Pancreas (tissue), 10 donors: Measurements from ENCODE around the gene NOG. TPM values are rescaled to one million over a fixed set of nuclear protein-coding genes. Genes with fewer than 3 reads are reported as not detected.

ENCODE experiments used
- ATAC-seq, 4 donors: fragments of 200-7000 bp; cut with Tn5 transposase; one replicate each; pipeline versions ENCODE4 v1.8.0 to v1.9.1; 2020; ENCODE audit warnings: mild to moderate bottlenecking in 4 of 4, moderate library complexity in 4 of 4
- DNase-seq, 6 donors: peaks; one replicate each; pipeline ENCODE4 v3.0.0-alpha.2; 2020
- FAIRE-seq: peaks from 2 replicates; lab custom pipeline; 2012; peaks lifted over from hg19 to GRCh38; lab: Jason Lieb, UNC
- H3K27ac ChIP-seq, 4 donors: fragments of 200-600 bp; sonication (generic); 1 replicate in 3 of 4; 2 replicates in 1 of 4; pipeline versions ENCODE4 v1.5.0 to v1.8.0; 2020
- H3K27me3 ChIP-seq, 4 donors: fragments of 200-600 bp; one replicate each; pipeline ENCODE4 v1.8.0; 2021
- H3K36me3 ChIP-seq, 3 donors: fragments of 200-600 bp; sonication (generic) in 1 of 3; one replicate each; pipeline versions ENCODE4 v1.5.0 to v1.8.0; 2020 to 2021
- H3K4me1 ChIP-seq, 3 donors: fragments of 200-600 bp; one replicate each; pipeline ENCODE4 v1.8.0; 2021
- H3K4me3 ChIP-seq, 4 donors: fragments of 200-600 bp; sonication (generic) in 2 of 4; one replicate each; pipeline versions ENCODE4 v1.5.0 to v1.8.0; 2020 to 2021
- H3K9me3 ChIP-seq, 4 donors: fragments of 200-600 bp; one replicate each; pipeline ENCODE4 v1.8.0; 2021
- WGBS, 2 donors: extraction: QIAGEN DNeasy Blood & Tissue Kit; methylation state at CpG; one replicate each; pipeline ENCODE4 v1.1.7; 2013; 5-methylcytosine and 5-hydroxymethylcytosine counted together
- intact Hi-C, 3 donors: fragments of 100-400 bp; cut with DNase I; formaldehyde crosslinking; loops; one replicate each; pipeline versions ENCODE4 v1.11.1 to v1.14.2; 2022
- polyA plus RNA-seq, 2 donors: library from polyadenylated mRNA; stranded (reverse); fragments of 200-250 nt; gene quantifications; one replicate each; pipeline ENCODE4 v1.2.3, GENCODE V29; 2013
- total RNA-seq, 6 donors: library from RNA; stranded (reverse); fragmentation: NEBNext Ultra II Directional in 4 of 6; extraction: Animal tissue kit (Norgen Biotek cat#: 25700) in 4 of 6; gene quantifications; one replicate each; pipeline versions ENCODE4 v1.2.1 to v1.2.4, GENCODE V29; 2021 to 2023
- TF ChIP-seq, protein P1 (sequence below), 4 donors: fragments of 200-600 bp; sonication (generic) in 3 of 4; IDR thresholded peaks; one replicate each; pipeline versions ENCODE4 v1.5.0 to v1.8.0; 2021; ENCODE audit warnings: antibody characterized with exemption in 4 of 4
- donor health status: healthy with polysubstance abuse.
- donor health status: DM: no; HTN: no; CAD: no; lungs with moderate emphysema.
- donor health status: DM: no; HTN: no; CAD: no.
- donor health status: control.
- donor health status: control.
- donor health status: Bipolar disorder and iron deficiency.
- donor health status: DM: yes; HTN: yes; CAD: no.
- donor health status: DM: no; HTN: no; CAD: no.
- donor health status: DM: no; HTN: no; CAD: no.
- donor health status: DM: yes; HTN: yes; CAD: no.

The NOG gene
- total and polyA plus RNA-seq, 8 donors = 0.09 to 0.19 (median 0.13) TPM; not detected in 3

DNA sequence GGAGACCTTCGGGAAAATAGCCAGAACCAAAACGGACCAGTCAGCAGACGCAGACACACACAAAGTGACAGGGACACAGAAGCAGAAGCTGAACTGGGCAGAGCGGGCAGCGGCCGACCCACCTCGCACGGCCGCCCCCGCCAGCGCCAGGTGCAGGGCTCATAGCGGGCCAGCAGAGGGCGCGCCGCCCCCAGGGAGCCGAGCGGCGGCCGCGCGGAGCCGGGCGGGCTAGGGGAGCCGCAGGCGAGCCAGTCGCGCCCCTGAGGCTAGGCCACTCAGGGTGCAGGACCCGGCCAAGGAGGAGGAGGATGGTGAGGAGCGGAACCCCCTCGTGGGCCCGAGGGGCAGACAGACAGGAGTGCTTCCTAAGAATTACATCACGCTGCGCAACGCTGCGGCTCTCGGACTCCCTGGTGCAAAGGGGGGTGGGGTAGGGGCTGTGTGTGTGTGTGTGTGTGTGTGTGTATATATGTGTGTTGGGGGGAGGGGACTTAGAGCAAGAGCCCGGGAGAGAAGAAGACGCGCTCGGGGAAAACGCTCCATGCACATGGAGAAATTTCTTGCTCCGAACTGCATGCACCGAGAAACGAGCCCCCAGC, 913 bp upstream of the NOG start:
- Histone ChIP-seq H3K36me3 (no peaks in the 10 kb centered on the region), H3K27me3 (peaks cover 0 to 5% (median 0%) of the 10 kb centered on the region in 4 donors), H3K4me3 (peak overlapping the region; percentile 34 to 65 (median 48)), H3K4me1 (peaks cover 5 to 21% (median 10%) of the 10 kb centered on the region in 3 donors), H3K9me3 (no peaks in the 10 kb centered on the region), H3K27ac (no peak overlapping the region)
- FAIRE-seq (no peak), DNase-seq (peak; percentile 19 to 91 (median 55)), ATAC-seq (peak; percentile 69 to 88 (median 81))
- TF ChIP-seq, protein P1, sequence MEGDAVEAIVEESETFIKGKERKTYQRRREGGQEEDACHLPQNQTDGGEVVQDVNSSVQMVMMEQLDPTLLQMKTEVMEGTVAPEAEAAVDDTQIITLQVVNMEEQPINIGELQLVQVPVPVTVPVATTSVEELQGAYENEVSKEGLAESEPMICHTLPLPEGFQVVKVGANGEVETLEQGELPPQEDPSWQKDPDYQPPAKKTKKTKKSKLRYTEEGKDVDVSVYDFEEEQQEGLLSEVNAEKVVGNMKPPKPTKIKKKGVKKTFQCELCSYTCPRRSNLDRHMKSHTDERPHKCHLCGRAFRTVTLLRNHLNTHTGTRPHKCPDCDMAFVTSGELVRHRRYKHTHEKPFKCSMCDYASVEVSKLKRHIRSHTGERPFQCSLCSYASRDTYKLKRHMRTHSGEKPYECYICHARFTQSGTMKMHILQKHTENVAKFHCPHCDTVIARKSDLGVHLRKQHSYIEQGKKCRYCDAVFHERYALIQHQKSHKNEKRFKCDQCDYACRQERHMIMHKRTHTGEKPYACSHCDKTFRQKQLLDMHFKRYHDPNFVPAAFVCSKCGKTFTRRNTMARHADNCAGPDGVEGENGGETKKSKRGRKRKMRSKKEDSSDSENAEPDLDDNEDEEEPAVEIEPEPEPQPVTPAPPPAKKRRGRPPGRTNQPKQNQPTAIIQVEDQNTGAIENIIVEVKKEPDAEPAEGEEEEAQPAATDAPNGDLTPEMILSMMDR (IDR thresholded peaks at IDR 0.05) = peak; percentile 93 to 97 (median 94)
- 0 to 1% methylated on average over 41 to 44 of the region's 44 CpGs for whole genome bisulfite sequencing, 2 donors
- intact Hi-C loops = loop anchor here in 2 of 3 donors (5.0 kb wide), 2 partner anchors 125 to 185 kb away; no protein-coding TSS in a partner anchor

DNA sequence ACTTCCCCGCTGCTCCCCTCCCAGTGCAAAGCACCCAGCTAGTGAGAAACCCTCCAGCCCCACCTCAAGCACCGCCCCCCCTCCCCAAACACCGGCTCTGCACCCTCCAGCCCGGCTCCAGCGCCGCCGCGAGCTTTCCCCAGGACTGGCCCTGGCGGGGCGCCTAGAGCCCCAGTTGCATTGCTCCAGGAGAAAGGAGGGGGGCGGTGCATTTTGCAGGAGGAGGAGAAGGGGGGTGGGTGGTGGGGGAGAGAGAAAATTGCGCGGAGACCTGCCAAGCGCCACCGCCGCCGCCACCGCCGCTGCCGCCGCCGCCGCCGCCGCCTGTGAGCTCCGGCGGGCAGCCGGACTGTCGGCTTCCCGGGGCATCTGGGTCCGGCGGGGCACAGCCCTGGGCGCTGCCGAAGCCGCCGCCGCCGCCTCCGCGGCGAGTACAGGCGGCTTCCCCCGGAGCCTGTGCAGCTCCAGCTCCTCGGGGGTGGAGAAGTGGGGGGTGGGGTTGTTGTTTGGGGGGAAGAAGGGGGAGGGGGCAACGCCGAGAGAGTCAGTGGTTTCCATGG, 333 bp upstream of the NOG start:
- peaks cover 8 to 25% (median 13%) of the 10 kb centered on the region in 3 donors for H3K4me1 ChIP-seq
- 1% methylated on average over 35 to 45 of the region's 46 CpGs for WGBS, 2 donors
- FAIRE-seq = no peak
- ATAC-seq = peak; percentile 62 to 77 (median 71)
- H3K36me3 ChIP-seq = no peaks in the 10 kb centered on the region
- H3K27ac ChIP-seq = no peak overlapping the region
- no peaks in the 10 kb centered on the region for H3K9me3 ChIP-seq
- H3K27me3 ChIP-seq = peaks cover 0 to 10% (median 0%) of the 10 kb centered on the region in 4 donors
- intact Hi-C loops = loop anchor here in 2 of 3 donors (5.0 kb wide), 2 partner anchors 124 to 184 kb away; no protein-coding TSS in a partner anchor
- DNase-seq = peak; percentile 11 to 73 (median 42)
- TF ChIP-seq, protein P1 (IDR thresholded peaks at IDR 0.05) = no peak
- H3K4me3 ChIP-seq = peak overlapping the region; percentile 34 to 65 (median 48)

DNA sequence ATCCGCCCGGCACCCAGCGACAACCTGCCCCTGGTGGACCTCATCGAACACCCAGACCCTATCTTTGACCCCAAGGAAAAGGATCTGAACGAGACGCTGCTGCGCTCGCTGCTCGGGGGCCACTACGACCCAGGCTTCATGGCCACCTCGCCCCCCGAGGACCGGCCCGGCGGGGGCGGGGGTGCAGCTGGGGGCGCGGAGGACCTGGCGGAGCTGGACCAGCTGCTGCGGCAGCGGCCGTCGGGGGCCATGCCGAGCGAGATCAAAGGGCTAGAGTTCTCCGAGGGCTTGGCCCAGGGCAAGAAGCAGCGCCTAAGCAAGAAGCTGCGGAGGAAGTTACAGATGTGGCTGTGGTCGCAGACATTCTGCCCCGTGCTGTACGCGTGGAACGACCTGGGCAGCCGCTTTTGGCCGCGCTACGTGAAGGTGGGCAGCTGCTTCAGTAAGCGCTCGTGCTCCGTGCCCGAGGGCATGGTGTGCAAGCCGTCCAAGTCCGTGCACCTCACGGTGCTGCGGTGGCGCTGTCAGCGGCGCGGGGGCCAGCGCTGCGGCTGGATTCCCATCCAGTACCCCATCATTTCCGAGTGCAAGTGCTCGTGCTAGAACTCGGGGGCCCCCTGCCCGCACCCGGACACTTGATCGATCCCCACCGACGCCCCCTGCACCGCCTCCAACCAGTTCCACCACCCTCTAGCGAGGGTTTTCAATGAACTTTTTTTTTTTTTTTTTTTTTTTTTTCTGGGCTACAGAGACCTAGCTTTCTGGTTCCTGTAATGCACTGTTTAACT, 1.0 kb downstream of the NOG start:
- WGBS, 2 donors = 2% methylated on average over 50 to 61 of the region's 61 CpGs
- FAIRE-seq (no peak), DNase-seq (peak in 3 of 6 donors; percentile 18 to 70 (median 57)), ATAC-seq (peak in 1 of 4 donors; percentile 2)
- H3K27ac ChIP-seq = no peak overlapping the region
- peaks cover 0 to 20% (median 0%) of the 10 kb centered on the region in 4 donors for H3K27me3 ChIP-seq
- H3K9me3 ChIP-seq = no peaks in the 10 kb centered on the region
- peaks cover 8 to 25% (median 13%) of the 10 kb centered on the region in 3 donors for H3K4me1 ChIP-seq
- no peaks in the 10 kb centered on the region for H3K36me3 ChIP-seq
- TF ChIP-seq, protein P1 (IDR thresholded peaks at IDR 0.05) = no peak
- peak overlapping the region; percentile 34 to 65 (median 48) for H3K4me3 ChIP-seq
- intact Hi-C loops = loop anchor here in 2 of 3 donors (5.0 kb wide), 2 partner anchors 123 to 183 kb away; no protein-coding TSS in a partner anchor

DNA sequence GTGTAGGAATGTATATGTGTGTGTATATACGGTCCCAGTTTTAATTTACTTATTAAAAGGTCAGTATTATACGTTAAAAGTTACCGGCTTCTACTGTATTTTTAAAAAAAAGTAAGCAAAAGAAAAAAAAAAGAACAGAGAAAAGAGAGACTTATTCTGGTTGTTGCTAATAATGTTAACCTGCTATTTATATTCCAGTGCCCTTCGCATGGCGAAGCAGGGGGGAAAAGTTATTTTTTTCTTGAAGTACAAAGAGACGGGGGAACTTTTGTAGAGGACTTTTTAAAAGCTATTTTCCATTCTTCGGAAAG, 1.6 kb downstream of the NOG start:
- H3K4me1 ChIP-seq = peaks cover 8 to 25% (median 13%) of the 10 kb centered on the region in 3 donors
- H3K36me3 ChIP-seq = no peaks in the 10 kb centered on the region
- no peak for DNase-seq
- H3K27me3 ChIP-seq = peaks cover 0 to 20% (median 0%) of the 10 kb centered on the region in 4 donors
- H3K27ac ChIP-seq = no peak overlapping the region
- WGBS, 2 donors = 12 to 19% methylated on average over 7 of the region's 7 CpGs
- intact Hi-C loops = no loop called here
- no peak for FAIRE-seq
- H3K4me3 ChIP-seq = no peak overlapping the region
- TF ChIP-seq, protein P1 (IDR thresholded peaks at IDR 0.05) = no peak
- no peak for ATAC-seq
- no peaks in the 10 kb centered on the region for H3K9me3 ChIP-seq
